ENCODE results near the gene RECK.
"Not testable (repeated sequence)": the region's sequence is repeated elsewhere in the genome, so short reads cannot be mapped to it uniquely, and the experiment has no call there.

RECK gene

GRCh38 chr9:36119476-36119875 lies 82.8 kb downstream of the RECK start:
- DNase-seq: no peak

- DNase-seq: no peak
Measured at GRCh38 chr9:36120705-36121104, 84.0 kb downstream of the RECK start.

GRCh38 chr9:36121971-36122370 lies 85.3 kb downstream of the RECK start:
- DNase-seq: no peak

GRCh38 chr9:36123515-36123914 lies 86.8 kb downstream of the RECK start:
- no peak for DNase-seq

- DNase-seq: no peak
Measured at GRCh38 chr9:36125062-36125855, 88.5 kb downstream of the RECK start.

- DNase-seq: no peak
Measured at GRCh38 chr9:36126016-36126730, 89.5 kb downstream of the RECK start.

- no peak for DNase-seq
Measured at GRCh38 chr9:36127652-36128244, 91.0 kb downstream of the RECK start.

- DNase-seq: no peak
Measured at GRCh38 chr9:36128349-36128748, 91.6 kb downstream of the RECK start.

- DNase-seq: no peak
Measured at GRCh38 chr9:36129139-36129538, 92.4 kb downstream of the RECK start.

- not testable (repeated sequence) for DNase-seq
Measured at GRCh38 chr9:36131666-36132065, 95.0 kb downstream of the RECK start.

- DNase-seq: no peak
Measured at GRCh38 chr9:36132086-36132485, 95.4 kb downstream of the RECK start.

- DNase-seq: no peak
Measured at GRCh38 chr9:36134761-36135505, 98.2 kb downstream of the RECK start.

- no peak for DNase-seq
Measured at GRCh38 chr9:36135741-36136271, 99.1 kb downstream of the RECK start.

GRCh38 chr9:36136272-36136893 lies 99.7 kb downstream of the RECK start, which contains the start of gene GLIPR2:
TSS of gene GLIPR2 (plus strand) at chr9:36136733. CDS start at chr9:36136779, 46 bp downstream.
- DNase-seq: peak; percentile 71

GRCh38 chr9:36136894-36137391 lies 100.2 kb downstream of the RECK start:
- DNase-seq: no peak

- no peak for DNase-seq
Measured at GRCh38 chr9:36137392-36138004, 100.8 kb downstream of the RECK start.

- no peak for DNase-seq
Measured at GRCh38 chr9:36138496-36138895, 101.8 kb downstream of the RECK start.

GRCh38 chr9:36138901-36139300 lies 102.2 kb downstream of the RECK start:
- DNase-seq: no peak

- DNase-seq: no peak
Measured at GRCh38 chr9:36140086-36141084, 103.7 kb downstream of the RECK start.

- DNase-seq: no peak
Measured at GRCh38 chr9:36141288-36141687, 104.6 kb downstream of the RECK start.
